Glutamatergic neuron (in vitro differentiated cells): ENCODE measurements around the gene RAP1A. TPM values are rescaled to one million over a fixed set of nuclear protein-coding genes. Genes with fewer than 3 reads are reported as not detected.

Source experiments
- DNase-seq: peaks from one replicate; pipeline ENCODE4 v3.0.0; 2022
- H3K27ac Mint-ChIP-seq: one replicate; pipeline ENCODE4 v1.8.0; 2020; ENCODE audit warnings: mild to moderate bottlenecking, mixed read lengths, inconsistent platforms; ENCODE audit not compliant: unreplicated experiment
- H3K27me3 Mint-ChIP-seq: one replicate; pipeline ENCODE4 v1.8.0; 2020; ENCODE audit warnings: mild to moderate bottlenecking, moderate library complexity, mixed read lengths, inconsistent platforms; ENCODE audit not compliant: unreplicated experiment
- H3K36me3 Mint-ChIP-seq: one replicate; pipeline ENCODE4 v1.8.0; 2020; ENCODE audit warnings: mild to moderate bottlenecking, mixed read lengths, inconsistent platforms; ENCODE audit not compliant: unreplicated experiment
- H3K4me1 Mint-ChIP-seq: one replicate; pipeline ENCODE4 v1.8.0; 2020; ENCODE audit warnings: mild to moderate bottlenecking, low read depth, mixed read lengths, inconsistent platforms; ENCODE audit not compliant: unreplicated experiment
- H3K4me3 Mint-ChIP-seq: one replicate; pipeline ENCODE4 v1.8.0; 2020; ENCODE audit warnings: mild to moderate bottlenecking, mixed read lengths, inconsistent platforms; ENCODE audit not compliant: unreplicated experiment
- H3K9me3 Mint-ChIP-seq: one replicate; pipeline ENCODE4 v1.8.0; 2020; ENCODE audit warnings: mild to moderate bottlenecking, moderate library complexity, mixed read lengths, inconsistent platforms; ENCODE audit not compliant: unreplicated experiment
- CTCF ChIP-seq: fragments of 200-600 bp; sonication (generic); IDR thresholded peaks from one replicate; pipeline ENCODE4 v1.5.0; 2021; ENCODE audit not compliant: partially characterized antibody, unreplicated experiment
- total RNA-seq: library from RNA; stranded (reverse); fragmentation: NEBNext Ultra II Directional; extraction: Animal tissue kit (Norgen Biotek cat#: 25700); gene quantifications from one replicate; pipeline ENCODE4 v1.2.1, GENCODE V29; 2021; ENCODE audit not compliant: unreplicated experiment

RAP1A gene
- total RNA-seq, 1 donor from 2014 or later = 17.9 TPM

DNA sequence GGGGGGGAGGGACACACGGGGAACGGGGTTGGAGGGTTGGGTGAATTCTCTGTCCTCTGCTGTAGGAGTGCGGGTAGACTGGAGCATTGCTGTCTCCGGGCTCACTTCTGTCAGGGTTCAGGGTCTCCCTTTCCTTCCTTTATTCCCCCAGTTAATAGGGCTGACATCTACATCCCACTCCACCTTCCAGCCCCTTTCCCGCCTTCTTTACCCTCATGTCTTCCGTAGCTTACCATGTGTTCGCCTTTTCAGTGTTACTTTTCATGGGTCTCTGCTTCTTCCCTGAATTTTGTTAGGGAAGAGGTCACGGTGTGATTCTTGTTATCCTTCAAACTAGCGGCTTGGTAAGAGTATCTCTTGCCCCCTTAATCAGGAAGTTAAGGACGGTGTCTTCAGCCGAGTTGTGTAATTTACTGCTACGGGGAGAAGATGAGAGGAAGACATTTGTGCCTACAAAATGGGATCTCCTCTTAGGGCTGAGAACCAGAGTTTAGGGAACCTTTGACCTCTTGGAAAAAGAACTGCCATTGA lies 917 bp downstream of the RAP1A start:
- H3K4me1 Mint-ChIP-seq = peaks cover 18% of the 10 kb centered on the region
- no peaks in the 10 kb centered on the region for H3K27me3 Mint-ChIP-seq
- peaks cover 2% of the 10 kb centered on the region for H3K9me3 Mint-ChIP-seq
- peak overlapping the region; percentile 92 for H3K4me3 Mint-ChIP-seq
- peak overlapping the region; percentile 68 for H3K27ac Mint-ChIP-seq
- H3K36me3 Mint-ChIP-seq = no peaks in the 10 kb centered on the region
- TF ChIP-seq CTCF = no peak
- no peak for DNase-seq

- DNase-seq = no peak
- Mint-ChIP-seq H3K27ac (peak overlapping the region; percentile 40), H3K4me3 (peak overlapping the region; percentile 92), H3K27me3 (no peaks in the 10 kb centered on the region), H3K9me3 (peaks cover 2% of the 10 kb centered on the region), H3K4me1 (peaks cover 18% of the 10 kb centered on the region), H3K36me3 (no peaks in the 10 kb centered on the region)
- no peak for TF ChIP-seq CTCF
These were observed 1.5 kb downstream of the RAP1A start for GRCh38 chr1:111621050-111621449.

DNA sequence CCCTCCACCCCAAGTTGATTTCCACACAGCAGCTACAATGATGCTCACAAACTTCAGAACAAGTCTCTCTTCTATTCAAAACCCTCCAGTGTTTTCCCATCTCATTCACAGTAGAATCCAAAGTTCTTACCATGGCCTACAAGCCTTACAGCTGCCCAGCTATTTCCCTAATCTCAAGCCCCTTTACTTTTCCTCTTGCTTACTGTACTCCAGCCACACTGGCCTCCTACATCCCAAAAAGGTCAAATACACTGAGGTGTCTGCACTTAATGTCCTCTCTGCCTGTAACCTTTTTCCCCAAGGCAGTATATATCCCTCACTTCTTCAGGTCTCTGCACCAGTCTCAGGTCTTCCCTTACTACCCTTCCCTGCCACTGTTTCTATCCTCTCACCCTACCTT lies 2.6 kb downstream of the RAP1A start:
- Mint-ChIP-seq H3K27ac (peak overlapping the region; percentile 41), H3K27me3 (no peaks in the 10 kb centered on the region), H3K4me1 (peaks cover 18% of the 10 kb centered on the region), H3K36me3 (no peaks in the 10 kb centered on the region), H3K9me3 (peaks cover 2% of the 10 kb centered on the region), H3K4me3 (peak overlapping the region; percentile 47)
- DNase-seq = no peak
- TF ChIP-seq CTCF = no peak

- Mint-ChIP-seq H3K27ac (no peak overlapping the region), H3K27me3 (no peaks in the 10 kb centered on the region), H3K4me1 (peaks cover 15% of the 10 kb centered on the region), H3K9me3 (peaks cover 2% of the 10 kb centered on the region), H3K4me3 (no peak overlapping the region), H3K36me3 (no peaks in the 10 kb centered on the region)
- DNase-seq = no peak
- TF ChIP-seq CTCF = no peak
These were observed 4.8 kb downstream of the RAP1A start for GRCh38 chr1:111624382-111624781.

- peaks cover 2% of the 10 kb centered on the region for H3K9me3 Mint-ChIP-seq
- no peak overlapping the region for H3K27ac Mint-ChIP-seq
- no peak for TF ChIP-seq CTCF
- DNase-seq = no peak
- peaks cover 15% of the 10 kb centered on the region for H3K4me1 Mint-ChIP-seq
- H3K36me3 Mint-ChIP-seq = no peaks in the 10 kb centered on the region
- H3K4me3 Mint-ChIP-seq = no peak overlapping the region
- no peaks in the 10 kb centered on the region for H3K27me3 Mint-ChIP-seq
These were observed 5.7 kb downstream of the RAP1A start for GRCh38 chr1:111625276-111625675.
